Heart right ventricle (tissue), 16 donors: Measurements from ENCODE around the gene SIX6. TPM values are rescaled to one million over a fixed set of nuclear protein-coding genes. Genes with fewer than 3 reads are reported as not detected.

Source experiments
- ATAC-seq, 8 donors: fragments of 200-7000 bp; cut with Tn5 transposase; one replicate each; pipeline ENCODE4 v1.9.1; 2020; ENCODE audit warnings: mild to moderate bottlenecking in 8 of 8, moderate library complexity in 8 of 8, moderate number of reproducible peaks in 1 of 8
- DNase-seq, 2 donors: peaks; one replicate each; pipeline ENCODE4 v3.0.0-alpha.2; 2020
- H3K27ac ChIP-seq, 10 donors: fragments of 200-600 bp; sonication (generic) in 2 of 10; one replicate each; pipeline versions ENCODE4 v1.5.0 to v1.8.0; 2020 to 2022; ENCODE audit warnings: mild to moderate bottlenecking in 3 of 10
- H3K27me3 ChIP-seq, 7 donors: fragments of 200-600 bp; one replicate each; pipeline ENCODE4 v1.8.0; 2021 to 2022; ENCODE audit warnings: mild to moderate bottlenecking in 2 of 7
- H3K36me3 ChIP-seq, 9 donors: fragments of 200-600 bp; sonication (generic) in 1 of 9; one replicate each; pipeline versions ENCODE4 v1.5.0 to v1.8.0; 2020 to 2022; ENCODE audit warnings: mild to moderate bottlenecking in 2 of 9
- H3K4me1 ChIP-seq, 9 donors: fragments of 200-600 bp; sonication (generic) in 1 of 9; one replicate each; pipeline versions ENCODE4 v1.5.0 to v1.8.0; 2020 to 2022; ENCODE audit warnings: mild to moderate bottlenecking in 4 of 9
- H3K4me3 ChIP-seq, 10 donors: fragments of 200-600 bp; sonication (generic) in 2 of 10; one replicate each; pipeline versions ENCODE4 v1.5.0 to v1.8.0; 2020 to 2022; ENCODE audit warnings: mild to moderate bottlenecking in 7 of 10, moderate library complexity in 2 of 10
- H3K9me3 ChIP-seq, 11 donors: fragments of 200-600 bp in 10 of 11; sonication (generic) in 2 of 11; one replicate each; pipeline versions ENCODE4 v1.5.0 to v1.8.0; 2013 to 2022; ENCODE audit warnings: mild to moderate bottlenecking in 2 of 11, control low read depth in 1 of 11, moderate library complexity in 1 of 11
- WGBS, 2 donors: extraction: QIAGEN DNeasy Blood & Tissue Kit; methylation state at CpG; one replicate each; pipeline ENCODE4 v1.1.7; 2013; ENCODE audit warnings: inconsistent platforms in 1 of 2; 5-methylcytosine and 5-hydroxymethylcytosine counted together
- intact Hi-C, 10 donors: fragments of 100-400 bp; cut with DNase I; formaldehyde crosslinking; loops; one replicate each; pipeline versions ENCODE4 v1.11.1 to v1.14.2; 2022
- polyA plus RNA-seq, 2 donors: library from polyadenylated mRNA; stranded (reverse); fragments of 200-250 nt; gene quantifications; one replicate each; pipeline ENCODE4 v1.2.3, GENCODE V29; 2013
- total RNA-seq, 10 donors: library from RNA; stranded (reverse); fragmentation: NEBNext Ultra II Directional in 3 of 10; extraction: Animal tissue kit (Norgen Biotek cat#: 25700) in 3 of 10; gene quantifications; one replicate each; pipeline versions ENCODE4 v1.2.1 to v1.2.4, GENCODE V29; 2021 to 2023
- TF ChIP-seq, protein P1 (sequence below), 9 donors: fragments of 200-600 bp; sonication (generic) in 2 of 9; IDR thresholded peaks; one replicate each; pipeline versions ENCODE4 v1.5.0 to v1.8.0; 2021 to 2022; ENCODE audit warnings: antibody characterized with exemption in 9 of 9, mild to moderate bottlenecking in 5 of 9, moderate library complexity in 1 of 9
- donor health status: Arrhythmogenic right ventricular cardiomyopathy.
- donor health status: ischemic (EF 13 %, LVEDD 7.1; RV severe dilation, severe dysfunction).
- donor health status: healthy with polysubstance abuse.
- donor health status: DM: no; HTN: yes; CAD: no.
- donor health status: DM: no; HTN: no; CAD: no.
- donor health status: ischemic (EF 25% LVEDD 6.9; RV normal size, moderate dysfunction).
- donor health status: ischemic (EF 25% LVEDD 5.7; RV mildly dilated, moderate dysfunction).
- donor health status: healthy.
- donor health status: DM: yes; HTN: yes; CAD: no.
- donor health status: Ischemic cardiomyopathy.
- donor health status: ischemic (EF 35%, LVEDD 5.7; RV mildly dilated, moderate dysfunction).
- donor health status: nonischemic (EF 11% LVEDD 7.7; RV severe dilation, severe dysfunction).
- donor health status: DM: yes; HTN: yes; CAD: no.
- donor health status: PGD.
- donor health status: ischemic (EF 29% LVEDD 5.4; RV normal size, mild dysfunction).
- donor health status: nonischemic (EF 23%, LVEDD 6.1; RV moderate dilation, normal function).

Gene SIX6
- total and polyA plus RNA-seq, 12 donors, result not detected

DNA sequence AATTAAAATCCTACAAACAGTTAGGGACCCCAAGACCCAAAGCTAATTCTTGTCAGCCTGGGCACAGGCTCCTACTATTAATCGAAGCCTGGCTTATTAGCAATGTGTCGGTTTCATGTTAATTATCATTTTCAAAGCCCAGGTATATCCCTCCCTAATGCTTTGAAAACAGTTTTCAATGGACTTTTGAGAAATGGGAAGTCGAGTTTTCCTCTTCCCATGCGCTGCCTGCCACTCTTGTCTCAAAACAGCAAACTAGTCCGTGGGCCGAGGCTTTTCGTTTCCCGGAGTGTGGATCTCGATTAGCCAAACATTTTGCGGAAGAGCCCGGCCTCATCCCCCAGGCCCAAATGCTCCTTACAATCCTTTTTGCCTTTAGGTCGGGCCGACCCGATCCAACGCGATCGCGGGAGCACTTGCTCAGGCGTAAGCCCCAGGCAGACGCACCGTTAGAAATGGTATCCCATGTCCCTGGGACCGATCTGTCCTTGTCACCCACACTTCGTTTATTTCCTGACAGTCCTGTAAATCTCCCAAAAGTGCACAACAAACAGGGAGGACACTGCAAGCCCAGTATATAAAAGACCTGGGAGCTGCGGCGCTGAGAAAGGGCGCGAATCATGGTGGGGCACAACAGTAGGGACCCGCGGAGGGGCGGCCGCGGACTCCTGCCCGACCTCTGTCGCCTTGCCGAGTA, 1.5 kb downstream of the SIX6 start:
- DNase-seq (no peak), ATAC-seq (no peak)
- H3K36me3 ChIP-seq, result no peaks in the 10 kb centered on the region
- no peak overlapping the region for H3K27ac ChIP-seq
- no peaks in the 10 kb centered on the region for H3K9me3 ChIP-seq
- 1 to 3% methylated on average over 35 of the region's 35 CpGs for WGBS, 2 donors
- intact Hi-C loops, result no loop called here
- no peak overlapping the region for H3K4me3 ChIP-seq
- H3K4me1 ChIP-seq, result peaks cover 0 to 52% (median 40%) of the 10 kb centered on the region in 9 donors
- peaks cover 51 to 100% (median 100%) of the 10 kb centered on the region in 7 donors for H3K27me3 ChIP-seq
- TF ChIP-seq, protein P1, sequence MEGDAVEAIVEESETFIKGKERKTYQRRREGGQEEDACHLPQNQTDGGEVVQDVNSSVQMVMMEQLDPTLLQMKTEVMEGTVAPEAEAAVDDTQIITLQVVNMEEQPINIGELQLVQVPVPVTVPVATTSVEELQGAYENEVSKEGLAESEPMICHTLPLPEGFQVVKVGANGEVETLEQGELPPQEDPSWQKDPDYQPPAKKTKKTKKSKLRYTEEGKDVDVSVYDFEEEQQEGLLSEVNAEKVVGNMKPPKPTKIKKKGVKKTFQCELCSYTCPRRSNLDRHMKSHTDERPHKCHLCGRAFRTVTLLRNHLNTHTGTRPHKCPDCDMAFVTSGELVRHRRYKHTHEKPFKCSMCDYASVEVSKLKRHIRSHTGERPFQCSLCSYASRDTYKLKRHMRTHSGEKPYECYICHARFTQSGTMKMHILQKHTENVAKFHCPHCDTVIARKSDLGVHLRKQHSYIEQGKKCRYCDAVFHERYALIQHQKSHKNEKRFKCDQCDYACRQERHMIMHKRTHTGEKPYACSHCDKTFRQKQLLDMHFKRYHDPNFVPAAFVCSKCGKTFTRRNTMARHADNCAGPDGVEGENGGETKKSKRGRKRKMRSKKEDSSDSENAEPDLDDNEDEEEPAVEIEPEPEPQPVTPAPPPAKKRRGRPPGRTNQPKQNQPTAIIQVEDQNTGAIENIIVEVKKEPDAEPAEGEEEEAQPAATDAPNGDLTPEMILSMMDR (IDR thresholded peaks at IDR 0.05), result no peak

DNA sequence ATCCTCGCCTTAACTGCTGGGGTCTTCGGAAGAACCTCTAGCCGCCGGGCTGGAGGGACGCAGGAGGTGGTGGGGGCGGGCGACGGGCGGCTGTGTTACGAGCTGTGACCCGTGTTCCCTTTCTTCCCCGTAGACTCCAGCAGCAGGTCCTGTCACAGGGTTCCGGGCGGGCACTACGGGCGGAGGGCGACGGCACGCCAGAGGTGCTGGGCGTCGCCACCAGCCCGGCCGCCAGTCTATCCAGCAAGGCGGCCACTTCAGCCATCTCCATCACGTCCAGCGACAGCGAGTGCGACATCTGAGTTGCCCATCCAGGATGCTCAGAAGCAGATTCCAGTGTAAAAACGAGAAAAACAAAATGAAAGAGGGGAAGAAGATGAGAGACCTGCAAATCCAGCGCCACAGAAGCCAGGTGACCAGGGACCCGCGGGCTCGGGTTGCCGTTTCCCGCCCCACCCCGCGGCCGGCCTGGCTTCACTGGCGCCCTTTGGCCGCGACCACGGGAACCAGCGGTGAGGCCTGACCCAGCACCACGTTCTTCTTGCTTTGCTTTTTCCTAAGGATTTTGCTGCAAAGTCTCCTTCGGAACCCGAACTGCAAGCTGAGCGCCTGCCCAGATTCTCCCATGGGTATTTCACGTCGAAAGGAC, 2.1 kb downstream of the SIX6 start:
- H3K4me1 ChIP-seq, result peaks cover 0 to 54% (median 42%) of the 10 kb centered on the region in 9 donors
- H3K27ac ChIP-seq, result no peak overlapping the region
- TF ChIP-seq, protein P1 (IDR thresholded peaks at IDR 0.05), result no peak
- 0 to 2% methylated on average over 49 of the region's 49 CpGs for WGBS, 2 donors
- no peaks in the 10 kb centered on the region for H3K9me3 ChIP-seq
- no peaks in the 10 kb centered on the region for H3K36me3 ChIP-seq
- intact Hi-C loops, result no loop called here
- ATAC-seq (no peak), DNase-seq (peak in 1 of 2 donors; percentile 8)
- H3K27me3 ChIP-seq, result peaks cover 58 to 100% (median 100%) of the 10 kb centered on the region in 7 donors
- peak overlapping the region in 1 of 10 donors; percentile 16 for H3K4me3 ChIP-seq

DNA sequence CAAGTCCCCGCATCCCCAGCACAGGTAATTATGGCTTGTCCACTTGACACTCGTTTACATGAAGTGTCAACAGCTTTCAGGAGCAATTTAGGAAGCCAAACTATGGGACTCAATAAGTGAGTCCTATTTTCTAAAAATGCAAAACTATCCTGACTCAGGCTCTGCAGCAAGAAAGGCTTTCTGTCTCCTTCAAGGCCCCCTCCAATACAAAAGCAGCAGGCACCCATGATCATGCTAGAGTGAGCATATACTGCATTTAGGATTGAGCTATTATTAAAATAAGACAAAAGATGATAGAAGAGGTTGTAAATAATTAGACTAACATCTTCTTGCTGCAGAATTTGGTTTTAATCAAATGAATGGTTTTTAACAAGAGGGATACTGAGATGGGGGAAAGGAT, 3.2 kb downstream of the SIX6 start:
- Histone ChIP-seq H3K4me3 (no peak overlapping the region), H3K27ac (no peak overlapping the region), H3K36me3 (no peaks in the 10 kb centered on the region), H3K27me3 (peaks cover 58 to 100% (median 100%) of the 10 kb centered on the region in 7 donors), H3K4me1 (peaks cover 0 to 53% (median 39%) of the 10 kb centered on the region in 9 donors), H3K9me3 (peaks cover 0 to 4% (median 0%) of the 10 kb centered on the region in 11 donors)
- ATAC-seq, result no peak
- intact Hi-C loops, result no loop called here
- no peak for DNase-seq
- TF ChIP-seq, protein P1 (IDR thresholded peaks at IDR 0.05), result no peak
- WGBS, 2 donors, result 4 to 7% methylated on average over 2 of the region's 2 CpGs

DNA sequence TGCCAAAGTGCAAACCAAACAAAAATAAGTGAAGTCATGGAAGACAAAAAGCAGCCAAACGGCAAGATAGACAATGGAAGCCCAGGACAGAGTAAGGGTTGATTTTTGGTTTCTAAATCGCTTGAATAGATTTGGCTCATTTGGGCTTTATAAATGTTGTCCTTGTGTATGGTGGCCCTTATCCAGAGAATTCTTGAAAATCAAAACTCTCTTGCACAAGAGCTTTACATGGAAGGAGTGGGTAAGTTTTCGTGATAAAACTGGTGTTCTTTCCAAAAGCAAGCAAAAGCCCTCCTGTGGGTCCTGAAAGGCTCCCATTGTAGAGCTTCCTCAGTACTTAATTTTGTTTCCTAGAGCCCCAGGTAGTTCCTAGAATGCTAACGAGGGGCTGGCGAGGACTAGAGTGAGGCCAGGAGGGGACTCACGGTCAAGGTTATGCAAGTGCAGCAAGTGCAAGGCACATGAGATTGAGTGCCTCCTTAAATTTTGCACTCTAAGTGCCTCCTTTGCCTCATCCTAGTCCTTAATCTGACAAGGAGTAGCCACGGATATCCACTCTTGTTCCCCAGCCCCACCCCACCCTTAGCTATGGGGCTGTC, 4.1 kb downstream of the SIX6 start:
- intact Hi-C loops, result no loop called here
- no peak for ATAC-seq
- H3K9me3 ChIP-seq, result peaks cover 0 to 10% (median 0%) of the 10 kb centered on the region in 11 donors
- H3K27ac ChIP-seq, result no peak overlapping the region
- H3K36me3 ChIP-seq, result no peaks in the 10 kb centered on the region
- peaks cover 51 to 100% (median 100%) of the 10 kb centered on the region in 7 donors for H3K27me3 ChIP-seq
- no peak for DNase-seq
- peaks cover 0 to 50% (median 39%) of the 10 kb centered on the region in 9 donors for H3K4me1 ChIP-seq
- H3K4me3 ChIP-seq, result no peak overlapping the region
- WGBS, 2 donors, result 2 to 6% methylated on average over 7 of the region's 7 CpGs
- TF ChIP-seq, protein P1 (IDR thresholded peaks at IDR 0.05), result no peak
